Right lobe of liver (tissue), 6 donors: ENCODE measurements around the gene TMEM8B. TPM values are rescaled to one million over a fixed set of nuclear protein-coding genes. Genes with fewer than 3 reads are reported as not detected.

Source experiments
- ATAC-seq, 4 donors: fragments of 200-7000 bp; cut with Tn5 transposase; one replicate each; pipeline ENCODE4 v1.9.1; 2020; ENCODE audit warnings: mild to moderate bottlenecking in 4 of 4, moderate library complexity in 4 of 4
- DNase-seq, 3 donors: peaks; one replicate each; pipeline ENCODE4 v3.0.0-alpha.2; 2020
- H3K27ac ChIP-seq, 3 donors: fragments of 200-600 bp; one replicate each; pipeline ENCODE4 v1.8.0; 2022
- H3K27me3 ChIP-seq, 2 donors: fragments of 200-600 bp; one replicate each; pipeline ENCODE4 v1.8.0; 2022
- H3K36me3 ChIP-seq, 4 donors: fragments of 200-600 bp; sonication (generic) in 1 of 4; one replicate each; pipeline versions ENCODE4 v1.5.1 to v1.8.0; 2017 to 2022; ENCODE audit warnings: control low read depth in 1 of 4
- H3K4me1 ChIP-seq, 4 donors: fragments of 200-600 bp; sonication (generic) in 1 of 4; one replicate each; pipeline versions ENCODE4 v1.5.1 to v1.8.0; 2017 to 2022; ENCODE audit warnings: control low read depth in 1 of 4
- H3K4me3 ChIP-seq, 3 donors: fragments of 200-600 bp; one replicate each; pipeline ENCODE4 v1.8.0; 2022
- H3K9me3 ChIP-seq, 4 donors: fragments of 200-600 bp; sonication (generic) in 1 of 4; one replicate each; pipeline versions ENCODE4 v1.5.1 to v1.8.0; 2017 to 2022; ENCODE audit warnings: control low read depth in 1 of 4
- POLR2A ChIP-seq: fragments of 450-650 bp; IDR thresholded peaks from one replicate; pipeline ENCODE4 v1.6.1; 2017; ENCODE audit warnings: antibody characterized with exemption, mild to moderate bottlenecking
- WGBS: methylation state at CpG from one replicate; pipeline ENCODE4 v1.1.6; 2018; ENCODE audit warnings: low coverage, low lambda C conversion rate; ENCODE audit not compliant: insufficient coverage; ENCODE audit errors: missing lambda C conversion rate; 5-methylcytosine and 5-hydroxymethylcytosine counted together
- intact Hi-C, 2 donors: fragments of 100-400 bp; cut with DNase I; formaldehyde crosslinking; loops; one replicate each; pipeline versions ENCODE4 v1.11.2 to v1.14.1; 2022
- total RNA-seq, 6 experiments: library from RNA; depleted of rRNA in 2 of 6; stranded (reverse); fragments of >200 nt in 2 of 6; fragmentation: NEBNext Ultra II Directional in 3 of 6; extraction: Animal tissue kit (Norgen Biotek cat#: 25700) in 3 of 6; gene quantifications; one replicate each; pipeline versions ENCODE4 v1.1.0 to v1.2.4, GENCODE V29; 2016 to 2023
- TF ChIP-seq, protein P1 (sequence below), 4 donors: fragments of 200-600 bp in 3 of 4; fragments of 450-650 bp in 1 of 4; IDR thresholded peaks; one replicate each; pipeline versions ENCODE4 v1.5.1 to v1.8.0; 2016 to 2022; ENCODE audit warnings: antibody characterized with exemption in 4 of 4, mild to moderate bottlenecking in 2 of 4
- donor health status: DM: no; HTN: yes; CAD: no.
- donor health status: DM: no; HTN: no; CAD: no.
- donor health status: DM: no; HTN: no; CAD: no.
- donor health status: DM: no; HTN: yes; CAD: no.
- donor health status: DM: no; HTN: yes; CAD: no.

The TMEM8B gene
- total RNA-seq, 6 experiments from 2014 or later, result 1.7 to 4.7 (median 3.5) TPM

DNA sequence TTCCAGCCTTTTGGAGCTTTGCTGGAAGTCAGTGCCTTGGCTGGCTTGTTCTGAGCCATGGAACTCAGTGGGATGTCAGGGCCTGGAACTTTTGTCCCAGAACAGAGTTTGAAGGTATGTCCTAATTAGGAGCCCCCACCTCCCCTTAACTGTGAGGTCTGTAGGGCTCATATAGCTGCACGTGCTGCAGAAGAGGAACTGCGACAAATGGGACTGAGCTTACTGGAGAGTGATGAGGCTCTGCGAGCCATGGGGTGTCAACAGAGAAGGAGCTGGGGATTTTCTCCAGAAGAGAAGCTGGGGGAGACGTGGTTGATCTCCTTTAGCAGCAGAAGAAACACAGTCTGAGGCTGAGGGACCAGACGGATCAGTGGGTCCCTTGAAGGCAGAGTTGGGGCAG lies 10.9 kb downstream of the TMEM8B start:
- no peaks in the 10 kb centered on the region for H3K27me3 ChIP-seq
- DNase-seq, result peak in 1 of 3 donors; percentile 18
- intact Hi-C loops, result no loop called here
- TF ChIP-seq, protein P1, sequence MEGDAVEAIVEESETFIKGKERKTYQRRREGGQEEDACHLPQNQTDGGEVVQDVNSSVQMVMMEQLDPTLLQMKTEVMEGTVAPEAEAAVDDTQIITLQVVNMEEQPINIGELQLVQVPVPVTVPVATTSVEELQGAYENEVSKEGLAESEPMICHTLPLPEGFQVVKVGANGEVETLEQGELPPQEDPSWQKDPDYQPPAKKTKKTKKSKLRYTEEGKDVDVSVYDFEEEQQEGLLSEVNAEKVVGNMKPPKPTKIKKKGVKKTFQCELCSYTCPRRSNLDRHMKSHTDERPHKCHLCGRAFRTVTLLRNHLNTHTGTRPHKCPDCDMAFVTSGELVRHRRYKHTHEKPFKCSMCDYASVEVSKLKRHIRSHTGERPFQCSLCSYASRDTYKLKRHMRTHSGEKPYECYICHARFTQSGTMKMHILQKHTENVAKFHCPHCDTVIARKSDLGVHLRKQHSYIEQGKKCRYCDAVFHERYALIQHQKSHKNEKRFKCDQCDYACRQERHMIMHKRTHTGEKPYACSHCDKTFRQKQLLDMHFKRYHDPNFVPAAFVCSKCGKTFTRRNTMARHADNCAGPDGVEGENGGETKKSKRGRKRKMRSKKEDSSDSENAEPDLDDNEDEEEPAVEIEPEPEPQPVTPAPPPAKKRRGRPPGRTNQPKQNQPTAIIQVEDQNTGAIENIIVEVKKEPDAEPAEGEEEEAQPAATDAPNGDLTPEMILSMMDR (IDR thresholded peaks at IDR 0.05), result no peak
- TF ChIP-seq POLR2A, result no peak
- no peak overlapping the region for H3K4me3 ChIP-seq
- no peaks in the 10 kb centered on the region for H3K36me3 ChIP-seq
- ATAC-seq, result no peak
- H3K27ac ChIP-seq, result no peak overlapping the region
- H3K9me3 ChIP-seq, result no peaks in the 10 kb centered on the region
- peaks cover 0 to 16% (median 8%) of the 10 kb centered on the region in 4 donors for H3K4me1 ChIP-seq
- WGBS, result no CpG with 5 or more reads among the region's 5 CpGs

DNA sequence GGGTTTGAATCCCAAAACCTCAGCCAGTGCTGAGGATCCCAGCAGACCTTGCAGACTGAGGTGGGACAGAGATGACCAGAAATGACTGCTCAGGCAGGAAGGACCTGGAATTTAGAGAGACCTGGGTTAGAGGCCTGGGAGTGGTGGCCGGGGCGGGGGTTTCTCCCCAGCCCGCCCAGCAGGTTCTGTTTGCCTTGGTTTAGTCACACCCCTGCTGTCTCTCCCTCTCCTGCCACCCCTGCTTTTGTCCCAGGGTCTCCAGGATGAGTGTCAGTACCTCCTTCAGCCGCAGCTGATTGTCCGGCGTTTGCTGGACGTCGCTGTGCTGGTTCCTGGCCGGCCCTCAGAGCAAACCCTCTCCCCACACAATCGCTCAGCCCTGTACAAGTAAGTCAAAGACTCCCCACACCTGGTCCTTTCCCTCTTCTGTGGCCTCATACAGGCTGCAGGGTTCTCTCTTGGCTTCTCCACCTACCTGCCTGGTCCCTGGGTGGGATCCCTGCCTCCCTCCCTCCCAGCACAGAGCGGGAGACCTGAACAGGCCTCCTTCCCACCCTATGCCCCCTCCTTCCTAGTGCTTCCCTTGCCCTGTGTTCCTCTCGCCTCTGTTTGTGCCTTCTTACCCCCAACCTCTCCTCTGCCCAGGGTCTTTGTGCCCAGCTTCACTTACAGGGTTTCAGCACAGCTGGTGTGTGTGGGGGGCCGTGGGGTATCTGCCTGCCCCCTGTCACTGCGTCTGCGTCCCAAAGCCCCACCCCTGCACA lies 12.0 kb downstream of the TMEM8B start:
- Histone ChIP-seq H3K4me3 (no peak overlapping the region), H3K36me3 (no peaks in the 10 kb centered on the region), H3K27me3 (no peaks in the 10 kb centered on the region), H3K9me3 (no peaks in the 10 kb centered on the region), H3K27ac (no peak overlapping the region), H3K4me1 (peaks cover 0 to 4% (median 1%) of the 10 kb centered on the region in 4 donors)
- TF ChIP-seq, protein P1 (IDR thresholded peaks at IDR 0.05), result no peak
- no peak for TF ChIP-seq POLR2A
- DNase-seq (peak in 1 of 3 donors; percentile 30), ATAC-seq (no peak)
- intact Hi-C loops, result no loop called here
- WGBS, result 85% methylated on average over 6 of the region's 15 CpGs

DNA sequence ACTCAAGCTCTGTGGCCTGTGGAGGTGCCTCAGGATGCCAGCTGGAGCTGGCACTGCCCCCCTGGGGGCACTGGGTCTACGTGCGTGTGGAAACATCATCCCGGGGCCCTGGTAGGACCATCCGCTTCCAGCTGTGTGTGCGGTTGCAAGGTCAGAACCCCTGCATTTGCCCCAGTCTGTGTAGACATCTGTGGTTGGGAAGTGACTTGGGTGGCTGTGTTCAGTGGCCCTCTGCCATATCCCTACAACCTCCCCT lies 12.5 kb downstream of the TMEM8B start:
- H3K27ac ChIP-seq, result no peak overlapping the region
- no peak overlapping the region for H3K4me3 ChIP-seq
- ATAC-seq (no peak), DNase-seq (peak in 1 of 3 donors; percentile 36)
- H3K36me3 ChIP-seq, result no peaks in the 10 kb centered on the region
- H3K9me3 ChIP-seq, result no peaks in the 10 kb centered on the region
- WGBS, result 40% methylated on average over 2 of the region's 5 CpGs
- intact Hi-C loops, result no loop called here
- no peak for TF ChIP-seq POLR2A
- TF ChIP-seq, protein P1 (IDR thresholded peaks at IDR 0.05), result no peak
- no peaks in the 10 kb centered on the region for H3K4me1 ChIP-seq
- H3K27me3 ChIP-seq, result no peaks in the 10 kb centered on the region

DNA sequence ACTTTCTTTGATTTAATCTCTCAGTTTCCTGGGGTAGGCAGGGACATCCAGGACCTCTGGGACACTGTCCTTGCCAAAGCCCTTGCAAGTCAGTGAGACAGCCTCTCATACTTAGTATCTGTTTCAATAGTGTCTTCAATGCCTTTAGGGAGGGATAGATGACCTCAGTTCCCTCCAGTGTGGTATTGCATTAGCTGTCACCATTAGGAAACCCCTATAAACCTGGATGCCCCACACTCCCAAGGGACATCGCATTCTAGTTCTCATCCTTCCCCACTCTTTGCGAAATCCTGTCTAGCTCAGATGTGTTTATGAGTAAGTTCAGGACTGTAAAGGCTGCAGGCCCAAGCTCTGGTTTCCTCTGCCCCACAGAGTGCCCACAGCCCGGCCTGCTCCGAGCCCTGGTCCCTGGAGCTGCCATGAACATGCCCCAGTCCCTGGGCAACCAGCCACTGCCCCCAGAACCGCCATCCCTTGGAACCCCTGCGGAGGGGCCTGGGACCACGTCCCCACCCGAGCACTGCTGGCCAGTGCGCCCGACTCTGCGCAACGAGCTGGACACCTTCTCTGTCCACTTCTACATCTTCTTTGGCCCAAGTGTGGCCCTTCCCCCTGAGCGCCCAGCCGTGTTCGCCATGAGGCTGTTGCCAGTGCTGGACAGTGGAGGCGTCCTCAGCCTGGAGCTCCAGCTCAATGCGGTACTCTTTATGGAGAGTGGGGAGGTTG lies 13.2 kb downstream of the TMEM8B start:
- H3K4me1 ChIP-seq, result no peaks in the 10 kb centered on the region
- DNase-seq (peak in 1 of 3 donors; percentile 39), ATAC-seq (no peak)
- peaks cover 0 to 3% (median 0%) of the 10 kb centered on the region in 4 donors for H3K36me3 ChIP-seq
- H3K27ac ChIP-seq, result no peak overlapping the region
- H3K4me3 ChIP-seq, result no peak overlapping the region
- H3K27me3 ChIP-seq, result no peaks in the 10 kb centered on the region
- intact Hi-C loops, result no loop called here
- no peak for TF ChIP-seq POLR2A
- TF ChIP-seq, protein P1 (IDR thresholded peaks at IDR 0.05), result no peak
- H3K9me3 ChIP-seq, result no peaks in the 10 kb centered on the region
- WGBS, result 65% methylated on average over 4 of the region's 17 CpGs
